ENCODE data around the gene CA5A. TPM values are rescaled to one million over a fixed set of nuclear protein-coding genes. Genes with fewer than 3 reads are reported as not detected.

The CA5A gene
- total and polyA plus RNA-seq, 2 of the 13 experiments (the other 11 are each of a cell fraction or from before 2014, with no cell fraction given) = 66.8 to 106 TPM

DNA sequence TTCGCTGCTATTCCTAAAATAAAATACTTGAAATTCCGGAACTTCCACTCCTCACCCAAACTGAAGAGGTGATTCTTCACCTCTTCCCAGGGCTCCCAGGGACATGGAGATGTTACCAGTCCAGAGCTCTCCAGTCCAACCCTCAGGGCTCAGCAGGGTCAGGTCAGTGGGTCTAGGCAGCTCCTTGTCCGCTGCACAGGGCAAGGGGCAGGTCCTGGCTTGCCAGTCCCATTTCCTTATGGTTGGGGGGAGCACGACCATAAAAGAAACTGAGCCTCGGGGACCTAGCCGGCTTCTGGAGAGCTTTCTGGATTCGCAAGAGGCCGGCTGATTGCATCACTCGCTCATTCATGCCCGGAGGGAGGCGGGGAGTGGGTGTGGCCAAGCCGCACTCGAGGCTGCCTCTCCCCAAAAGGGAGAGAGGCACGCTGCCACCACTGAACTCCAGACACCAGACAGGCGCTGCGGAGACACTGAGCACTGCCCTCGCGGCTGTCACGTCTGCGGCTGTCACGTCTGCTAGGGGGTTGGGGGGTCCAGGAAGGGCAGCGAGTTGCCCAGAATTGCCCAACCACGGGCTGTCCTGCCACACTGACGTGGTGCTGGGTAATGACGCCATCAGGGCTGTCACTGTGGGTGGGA is 82.8 kb downstream of the CA5A start (continued):
- TF ChIP-seq, protein P1, sequence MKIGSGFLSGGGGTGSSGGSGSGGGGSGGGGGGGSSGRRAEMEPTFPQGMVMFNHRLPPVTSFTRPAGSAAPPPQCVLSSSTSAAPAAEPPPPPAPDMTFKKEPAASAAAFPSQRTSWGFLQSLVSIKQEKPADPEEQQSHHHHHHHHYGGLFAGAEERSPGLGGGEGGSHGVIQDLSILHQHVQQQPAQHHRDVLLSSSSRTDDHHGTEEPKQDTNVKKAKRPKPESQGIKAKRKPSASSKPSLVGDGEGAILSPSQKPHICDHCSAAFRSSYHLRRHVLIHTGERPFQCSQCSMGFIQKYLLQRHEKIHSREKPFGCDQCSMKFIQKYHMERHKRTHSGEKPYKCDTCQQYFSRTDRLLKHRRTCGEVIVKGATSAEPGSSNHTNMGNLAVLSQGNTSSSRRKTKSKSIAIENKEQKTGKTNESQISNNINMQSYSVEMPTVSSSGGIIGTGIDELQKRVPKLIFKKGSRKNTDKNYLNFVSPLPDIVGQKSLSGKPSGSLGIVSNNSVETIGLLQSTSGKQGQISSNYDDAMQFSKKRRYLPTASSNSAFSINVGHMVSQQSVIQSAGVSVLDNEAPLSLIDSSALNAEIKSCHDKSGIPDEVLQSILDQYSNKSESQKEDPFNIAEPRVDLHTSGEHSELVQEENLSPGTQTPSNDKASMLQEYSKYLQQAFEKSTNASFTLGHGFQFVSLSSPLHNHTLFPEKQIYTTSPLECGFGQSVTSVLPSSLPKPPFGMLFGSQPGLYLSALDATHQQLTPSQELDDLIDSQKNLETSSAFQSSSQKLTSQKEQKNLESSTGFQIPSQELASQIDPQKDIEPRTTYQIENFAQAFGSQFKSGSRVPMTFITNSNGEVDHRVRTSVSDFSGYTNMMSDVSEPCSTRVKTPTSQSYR (CRISPR knock-in tag; IDR thresholded peaks at IDR 0.05; ENCODE audit: borderline replicate concordance) = no peak
- TF ChIP-seq ARNT (IDR thresholded peaks at IDR 0.05) = no peak
- TF ChIP-seq, protein P2, sequence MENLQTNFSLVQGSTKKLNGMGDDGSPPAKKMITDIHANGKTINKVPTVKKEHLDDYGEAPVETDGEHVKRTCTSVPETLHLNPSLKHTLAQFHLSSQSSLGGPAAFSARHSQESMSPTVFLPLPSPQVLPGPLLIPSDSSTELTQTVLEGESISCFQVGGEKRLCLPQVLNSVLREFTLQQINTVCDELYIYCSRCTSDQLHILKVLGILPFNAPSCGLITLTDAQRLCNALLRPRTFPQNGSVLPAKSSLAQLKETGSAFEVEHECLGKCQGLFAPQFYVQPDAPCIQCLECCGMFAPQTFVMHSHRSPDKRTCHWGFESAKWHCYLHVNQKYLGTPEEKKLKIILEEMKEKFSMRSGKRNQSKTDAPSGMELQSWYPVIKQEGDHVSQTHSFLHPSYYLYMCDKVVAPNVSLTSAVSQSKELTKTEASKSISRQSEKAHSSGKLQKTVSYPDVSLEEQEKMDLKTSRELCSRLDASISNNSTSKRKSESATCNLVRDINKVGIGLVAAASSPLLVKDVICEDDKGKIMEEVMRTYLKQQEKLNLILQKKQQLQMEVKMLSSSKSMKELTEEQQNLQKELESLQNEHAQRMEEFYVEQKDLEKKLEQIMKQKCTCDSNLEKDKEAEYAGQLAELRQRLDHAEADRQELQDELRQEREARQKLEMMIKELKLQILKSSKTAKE (CRISPR knock-in tag; IDR thresholded peaks at IDR 0.05; ENCODE audit: borderline replicate concordance) = peak; percentile 97
- no peak for TF ChIP-seq NFE2 (CRISPR knock-in tag; IDR thresholded peaks at IDR 0.05)
- no peak for TF ChIP-seq ZNF3 (CRISPR knock-in tag; IDR thresholded peaks at IDR 0.05)
- peak; percentile 55; the same call in 1 of the 2 replicates for TF ChIP-seq PAF1 (CRISPR knock-in tag; IDR thresholded peaks at IDR 0.05)
- TF ChIP-seq, protein P3, sequence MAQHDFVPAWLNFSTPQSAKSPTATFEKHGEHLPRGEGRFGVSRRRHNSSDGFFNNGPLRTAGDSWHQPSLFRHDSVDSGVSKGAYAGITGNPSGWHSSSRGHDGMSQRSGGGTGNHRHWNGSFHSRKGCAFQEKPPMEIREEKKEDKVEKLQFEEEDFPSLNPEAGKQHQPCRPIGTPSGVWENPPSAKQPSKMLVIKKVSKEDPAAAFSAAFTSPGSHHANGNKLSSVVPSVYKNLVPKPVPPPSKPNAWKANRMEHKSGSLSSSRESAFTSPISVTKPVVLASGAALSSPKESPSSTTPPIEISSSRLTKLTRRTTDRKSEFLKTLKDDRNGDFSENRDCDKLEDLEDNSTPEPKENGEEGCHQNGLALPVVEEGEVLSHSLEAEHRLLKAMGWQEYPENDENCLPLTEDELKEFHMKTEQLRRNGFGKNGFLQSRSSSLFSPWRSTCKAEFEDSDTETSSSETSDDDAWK (CRISPR knock-in tag; IDR thresholded peaks at IDR 0.05) = no peak
- TF ChIP-seq, protein P4, sequence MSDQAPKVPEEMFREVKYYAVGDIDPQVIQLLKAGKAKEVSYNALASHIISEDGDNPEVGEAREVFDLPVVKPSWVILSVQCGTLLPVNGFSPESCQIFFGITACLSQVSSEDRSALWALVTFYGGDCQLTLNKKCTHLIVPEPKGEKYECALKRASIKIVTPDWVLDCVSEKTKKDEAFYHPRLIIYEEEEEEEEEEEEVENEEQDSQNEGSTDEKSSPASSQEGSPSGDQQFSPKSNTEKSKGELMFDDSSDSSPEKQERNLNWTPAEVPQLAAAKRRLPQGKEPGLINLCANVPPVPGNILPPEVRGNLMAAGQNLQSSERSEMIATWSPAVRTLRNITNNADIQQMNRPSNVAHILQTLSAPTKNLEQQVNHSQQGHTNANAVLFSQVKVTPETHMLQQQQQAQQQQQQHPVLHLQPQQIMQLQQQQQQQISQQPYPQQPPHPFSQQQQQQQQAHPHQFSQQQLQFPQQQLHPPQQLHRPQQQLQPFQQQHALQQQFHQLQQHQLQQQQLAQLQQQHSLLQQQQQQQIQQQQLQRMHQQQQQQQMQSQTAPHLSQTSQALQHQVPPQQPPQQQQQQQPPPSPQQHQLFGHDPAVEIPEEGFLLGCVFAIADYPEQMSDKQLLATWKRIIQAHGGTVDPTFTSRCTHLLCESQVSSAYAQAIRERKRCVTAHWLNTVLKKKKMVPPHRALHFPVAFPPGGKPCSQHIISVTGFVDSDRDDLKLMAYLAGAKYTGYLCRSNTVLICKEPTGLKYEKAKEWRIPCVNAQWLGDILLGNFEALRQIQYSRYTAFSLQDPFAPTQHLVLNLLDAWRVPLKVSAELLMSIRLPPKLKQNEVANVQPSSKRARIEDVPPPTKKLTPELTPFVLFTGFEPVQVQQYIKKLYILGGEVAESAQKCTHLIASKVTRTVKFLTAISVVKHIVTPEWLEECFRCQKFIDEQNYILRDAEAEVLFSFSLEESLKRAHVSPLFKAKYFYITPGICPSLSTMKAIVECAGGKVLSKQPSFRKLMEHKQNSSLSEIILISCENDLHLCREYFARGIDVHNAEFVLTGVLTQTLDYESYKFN (CRISPR knock-in tag; conservative IDR thresholded peaks at IDR 0.05) = 0 out of 2 replicates have a peak, but pooled peaks have one; percentile 42
- TF ChIP-seq ZNF230 (CRISPR knock-in tag; IDR thresholded peaks at IDR 0.05) = no peak
- no peak for TF ChIP-seq ATAD3A (CRISPR knock-in tag; IDR thresholded peaks at IDR 0.05)
- TF ChIP-seq, protein P5, sequence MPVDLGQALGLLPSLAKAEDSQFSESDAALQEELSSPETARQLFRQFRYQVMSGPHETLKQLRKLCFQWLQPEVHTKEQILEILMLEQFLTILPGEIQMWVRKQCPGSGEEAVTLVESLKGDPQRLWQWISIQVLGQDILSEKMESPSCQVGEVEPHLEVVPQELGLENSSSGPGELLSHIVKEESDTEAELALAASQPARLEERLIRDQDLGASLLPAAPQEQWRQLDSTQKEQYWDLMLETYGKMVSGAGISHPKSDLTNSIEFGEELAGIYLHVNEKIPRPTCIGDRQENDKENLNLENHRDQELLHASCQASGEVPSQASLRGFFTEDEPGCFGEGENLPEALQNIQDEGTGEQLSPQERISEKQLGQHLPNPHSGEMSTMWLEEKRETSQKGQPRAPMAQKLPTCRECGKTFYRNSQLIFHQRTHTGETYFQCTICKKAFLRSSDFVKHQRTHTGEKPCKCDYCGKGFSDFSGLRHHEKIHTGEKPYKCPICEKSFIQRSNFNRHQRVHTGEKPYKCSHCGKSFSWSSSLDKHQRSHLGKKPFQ (CRISPR knock-in tag; IDR thresholded peaks at IDR 0.05; ENCODE audit: insufficient replicate concordance) = no peak
- TF ChIP-seq FOXP1 (IDR thresholded peaks at IDR 0.05) = no peak
- TF ChIP-seq FOXP1 (CRISPR knock-in tag; IDR thresholded peaks at IDR 0.05) = no peak
- no peak for TF ChIP-seq ZNF672 (CRISPR knock-in tag; IDR thresholded peaks at IDR 0.05)
- peak; percentile 70; the same call in 1 of the 2 replicates for TF ChIP-seq ZNF792 (CRISPR knock-in tag; IDR thresholded peaks at IDR 0.05)
- TF ChIP-seq ZNF546 (CRISPR knock-in tag; conservative IDR thresholded peaks at IDR 0.05) = 0 out of 2 replicates have a peak, but pooled peaks have one; percentile 28
- no peak; the same call in 1 of the 2 replicates for TF ChIP-seq HES4 (CRISPR knock-in tag; IDR thresholded peaks at IDR 0.05; ENCODE audit: borderline replicate concordance)
